ENCODE results near the gene TRABD.

Gene TRABD

GRCh38 chr22:50189184-50189848 lies 3.6 kb downstream of the TRABD start:
- DNase-seq (ENCODE audit: low read depth) = no peak
- no peak overlapping the region for H3K4me3 ChIP-seq (ENCODE audit: control insufficient read depth, low read depth, low read length)
- no peak for TF ChIP-seq CTCF (conservative IDR thresholded peaks at IDR 0.05; ENCODE audit: control insufficient read depth, insufficient read depth, low read depth, low read length)

- no peak for TF ChIP-seq CTCF (conservative IDR thresholded peaks at IDR 0.05; ENCODE audit: control insufficient read depth, insufficient read depth, low read depth, low read length)
- peak; percentile 25 for DNase-seq (ENCODE audit: low read depth)
- H3K4me3 ChIP-seq (ENCODE audit: control insufficient read depth, low read depth, low read length) = peak overlapping the region; percentile 24
These were observed 4.1 kb downstream of the TRABD start for GRCh38 chr22:50189849-50190181.

DNA sequence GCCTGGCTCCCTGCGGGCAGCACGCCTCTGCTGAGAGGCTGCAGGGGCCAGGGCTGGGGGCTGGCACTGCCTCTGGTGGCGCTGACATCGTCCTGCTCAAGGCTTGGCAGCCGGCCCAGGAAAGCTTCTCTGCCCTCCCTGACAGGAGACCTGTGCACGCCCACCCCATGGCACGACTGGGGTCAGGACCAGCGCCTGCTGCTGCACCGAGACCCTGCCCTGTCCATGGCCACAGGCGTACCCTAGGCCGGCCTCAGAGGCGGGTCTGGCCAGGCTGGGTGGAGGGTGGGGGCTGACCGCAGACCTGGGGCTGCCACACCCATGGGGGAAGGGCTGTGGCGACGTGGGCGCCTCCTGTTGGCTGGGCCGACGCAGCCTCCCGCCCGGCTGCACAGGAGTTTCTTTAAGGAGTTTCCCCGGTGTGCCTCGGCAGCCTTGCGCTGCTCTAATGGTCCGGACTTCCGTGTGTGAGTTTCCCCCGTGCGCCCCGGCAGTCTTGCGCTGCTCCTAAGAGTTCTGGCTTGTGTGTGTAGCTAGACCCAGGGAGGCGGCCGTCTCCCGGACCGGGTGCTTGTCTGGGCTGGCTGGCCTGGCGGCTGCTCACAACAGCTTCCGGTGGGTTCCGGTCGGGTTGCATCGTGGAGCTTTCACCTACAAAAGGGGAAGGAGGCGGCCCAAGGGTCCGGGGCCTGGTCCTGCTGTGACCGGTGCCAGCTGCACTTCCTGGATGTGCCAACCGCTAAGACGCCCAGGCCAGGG lies 4.6 kb downstream of the TRABD start:
- H3K4me3 ChIP-seq (ENCODE audit: control insufficient read depth, low read depth, low read length) = peak overlapping the region; percentile 24
- TF ChIP-seq CTCF (conservative IDR thresholded peaks at IDR 0.05; ENCODE audit: control insufficient read depth, insufficient read depth, low read depth, low read length) = no peak
- peak; percentile 52 for DNase-seq (ENCODE audit: low read depth)

GRCh38 chr22:50190941-50191741 lies 5.4 kb downstream of the TRABD start:
- no peak for TF ChIP-seq CTCF (conservative IDR thresholded peaks at IDR 0.05; ENCODE audit: control insufficient read depth, insufficient read depth, low read depth, low read length)
- DNase-seq (ENCODE audit: low read depth) = no peak
- H3K4me3 ChIP-seq (ENCODE audit: control insufficient read depth, low read depth, low read length) = peak overlapping the region; percentile 24

DNA sequence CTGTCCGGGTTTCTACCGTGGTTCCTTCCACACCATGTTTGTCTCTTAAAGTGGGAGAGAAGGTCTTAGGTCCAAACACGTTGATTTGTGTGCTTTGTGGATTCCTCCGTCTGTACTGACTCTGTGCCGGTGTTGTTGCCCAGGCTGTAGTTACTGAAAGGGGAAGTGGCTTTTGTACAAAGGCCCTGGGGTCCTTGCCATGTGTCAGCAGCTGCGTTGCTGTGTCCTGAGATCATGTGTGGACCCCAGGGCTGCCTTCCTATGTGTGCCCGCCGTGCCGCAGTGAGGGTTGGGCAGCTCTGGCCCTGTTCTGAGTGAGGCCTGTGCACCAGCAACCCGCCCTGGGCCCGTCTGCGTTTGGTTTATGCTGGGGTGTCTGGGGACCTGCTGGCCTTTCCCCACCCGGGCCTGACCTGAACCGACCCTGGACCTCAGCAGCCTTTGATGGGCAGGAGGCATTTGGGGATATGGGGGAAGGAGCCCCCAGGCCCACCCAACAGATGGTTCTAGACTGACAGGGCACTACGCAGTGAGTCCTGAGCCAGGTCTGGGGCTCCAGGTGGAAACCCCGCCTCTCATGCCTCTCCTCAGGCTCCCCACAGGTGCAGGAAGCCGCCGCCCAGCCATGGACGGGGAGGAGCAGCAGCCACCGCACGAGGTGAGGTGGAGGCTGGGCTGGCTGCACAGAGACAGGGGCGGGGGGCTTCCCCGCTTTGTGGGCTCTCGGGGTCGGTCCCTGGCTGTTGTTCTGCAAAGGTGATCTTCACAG lies 6.9 kb downstream of the TRABD start:
- DNase-seq (ENCODE audit: low read depth) = no peak
- no peak overlapping the region for H3K4me3 ChIP-seq (ENCODE audit: control insufficient read depth, low read depth, low read length)
- no peak for TF ChIP-seq CTCF (conservative IDR thresholded peaks at IDR 0.05; ENCODE audit: control insufficient read depth, insufficient read depth, low read depth, low read length)

- no peak for TF ChIP-seq CTCF (conservative IDR thresholded peaks at IDR 0.05; ENCODE audit: control insufficient read depth, insufficient read depth, low read depth, low read length)
- no peak overlapping the region for H3K4me3 ChIP-seq (ENCODE audit: control insufficient read depth, low read depth, low read length)
- DNase-seq (ENCODE audit: low read depth) = no peak
These were observed 7.9 kb downstream of the TRABD start for GRCh38 chr22:50193621-50194020.

Data from fibroblast of mammary gland (primary cell).